Prostate gland (tissue), 2 donors: ENCODE results near the gene NRXN3. TPM values are rescaled to one million over a fixed set of nuclear protein-coding genes. Genes with fewer than 3 reads are reported as not detected.

Source experiments
- DNase-seq: peaks from one replicate; pipeline ENCODE4 v3.0.0-alpha.2; 2019; ENCODE audit warnings: low spot score
- H3K27ac ChIP-seq, 2 donors: fragments of 200-600 bp; sonication (generic); 2 replicates each; pipeline ENCODE4 v1.5.1; 2017 to 2019
- H3K27me3 ChIP-seq: fragments of 200-600 bp; sonication (generic); replicated peaks from 2 replicates; pipeline ENCODE4 v1.5.1; 2019; ENCODE audit not compliant: insufficient read depth
- H3K36me3 ChIP-seq, 2 donors: fragments of 200-600 bp; sonication (generic); 1 replicate in 1 of 2; 2 replicates in 1 of 2; pipeline versions ENCODE4 v1.5.1 to v1.8.1; 2017 to 2019
- H3K4me1 ChIP-seq: fragments of 200-600 bp; sonication (generic); replicated peaks from 2 replicates; pipeline ENCODE4 v1.5.1; 2019
- H3K4me3 ChIP-seq, 2 donors: fragments of 200-600 bp; sonication (generic); 2 replicates each; pipeline ENCODE4 v1.5.1; 2017 to 2019
- H3K9me3 ChIP-seq: fragments of 200-600 bp; sonication (generic); 2 replicates; pipeline ENCODE4 v1.5.1; 2017
- CTCF ChIP-seq, 4 experiments: fragments of 200-600 bp in 2 of 4; fragments of 450-650 bp in 2 of 4; sonication (generic) in 2 of 4; IDR thresholded peaks; 1 replicate in 3 of 4; 2 replicates in 1 of 4; pipeline ENCODE4 v1.5.1; 2016 to 2019; ENCODE audit warnings: antibody characterized with exemption in 4 of 4, mild to moderate bottlenecking in 2 of 4, moderate library complexity in 2 of 4
- POLR2A ChIP-seq: fragments of 450-650 bp; IDR thresholded peaks from one replicate; pipeline ENCODE4 v1.6.1; 2016; ENCODE audit warnings: antibody characterized with exemption, mild to moderate bottlenecking
- POLR2AphosphoS5 ChIP-seq: sonication (generic); formaldehyde crosslinking; IDR thresholded peaks from one replicate; pipeline ENCODE4 v1.6.1; 2017; ENCODE audit warnings: antibody characterized with exemption
- WGBS: methylation state at CpG from one replicate; pipeline ENCODE4 v1.1.5; 2018; 5-methylcytosine and 5-hydroxymethylcytosine counted together
- intact Hi-C: fragments of 100-400 bp; cut with DNase I; formaldehyde crosslinking; loops from one replicate; pipeline ENCODE4 v1.14.2; 2022
- total RNA-seq, 2 donors: library from RNA; depleted of rRNA; stranded (reverse); fragments of >200 nt; gene quantifications; one replicate each; pipeline ENCODE4 v1.1.0, GENCODE V29; 2016

The NRXN3 gene
- total RNA-seq, 2 donors from 2014 or later: 6.6 to 8.2 TPM

- 55% methylated on average over 3 of the region's 3 CpGs for WGBS
- no peak for DNase-seq
- Histone ChIP-seq H3K4me1 (no peaks in the 10 kb centered on the region), H3K9me3 (no peaks in the 10 kb centered on the region), H3K36me3 (no peaks in the 10 kb centered on the region), H3K4me3 (no peak overlapping the region), H3K27me3 (no peaks in the 10 kb centered on the region), H3K27ac (no peak overlapping the region)
- intact Hi-C loops: no loop called here
- no peak for TF ChIP-seq CTCF (IDR thresholded peaks at IDR 0.05)
- no peak for TF ChIP-seq POLR2A
- TF ChIP-seq POLR2AphosphoS5: no peak
These were observed 1616.3 kb downstream of the NRXN3 start for GRCh38 chr14:79786522-79786921.

- Histone ChIP-seq H3K9me3 (no peaks in the 10 kb centered on the region), H3K4me1 (no peaks in the 10 kb centered on the region), H3K27me3 (no peaks in the 10 kb centered on the region), H3K4me3 (no peak overlapping the region), H3K36me3 (no peaks in the 10 kb centered on the region), H3K27ac (no peak overlapping the region)
- 96% methylated on average over 2 of the region's 2 CpGs for WGBS
- no peak for DNase-seq
- intact Hi-C loops: no loop called here
- TF ChIP-seq POLR2AphosphoS5 (no peak), POLR2A (no peak), CTCF (IDR thresholded peaks at IDR 0.05) (no peak)
These were observed 1618.2 kb downstream of the NRXN3 start for GRCh38 chr14:79788346-79788745.

- H3K27ac ChIP-seq: no peak overlapping the region
- intact Hi-C loops: no loop called here
- H3K9me3 ChIP-seq: no peaks in the 10 kb centered on the region
- H3K27me3 ChIP-seq: no peaks in the 10 kb centered on the region
- no peak for DNase-seq
- H3K4me3 ChIP-seq: no peak overlapping the region
- TF ChIP-seq POLR2A (no peak), CTCF (IDR thresholded peaks at IDR 0.05) (no peak), POLR2AphosphoS5 (no peak)
- H3K4me1 ChIP-seq: no peaks in the 10 kb centered on the region
- WGBS: 84% methylated on average over 5 of the region's 5 CpGs
- H3K36me3 ChIP-seq: no peaks in the 10 kb centered on the region
These were observed 1621.0 kb downstream of the NRXN3 start for GRCh38 chr14:79791055-79791732.

GRCh38 chr14:79802093-79802492 lies 1631.9 kb downstream of the NRXN3 start:
- H3K9me3 ChIP-seq: no peaks in the 10 kb centered on the region
- no peak overlapping the region for H3K27ac ChIP-seq
- DNase-seq: no peak
- H3K4me1 ChIP-seq: peaks cover 3% of the 10 kb centered on the region
- TF ChIP-seq CTCF (IDR thresholded peaks at IDR 0.05) (no peak), POLR2A (no peak), POLR2AphosphoS5 (no peak)
- H3K27me3 ChIP-seq: no peaks in the 10 kb centered on the region
- H3K4me3 ChIP-seq: no peak overlapping the region
- WGBS: 79% methylated on average over 1 of the region's 1 CpG
- H3K36me3 ChIP-seq: no peaks in the 10 kb centered on the region
- intact Hi-C loops: no loop called here

- DNase-seq: no peak
- no peak overlapping the region for H3K27ac ChIP-seq
- H3K27me3 ChIP-seq: no peaks in the 10 kb centered on the region
- 79% methylated on average over 1 of the region's 1 CpG for WGBS
- H3K4me1 ChIP-seq: no peaks in the 10 kb centered on the region
- H3K9me3 ChIP-seq: no peaks in the 10 kb centered on the region
- no peak overlapping the region for H3K4me3 ChIP-seq
- intact Hi-C loops: no loop called here
- no peak for TF ChIP-seq POLR2A
- no peak for TF ChIP-seq CTCF (IDR thresholded peaks at IDR 0.05)
- no peak for TF ChIP-seq POLR2AphosphoS5
- no peaks in the 10 kb centered on the region for H3K36me3 ChIP-seq
These were observed 1635.5 kb downstream of the NRXN3 start for GRCh38 chr14:79805636-79806035.
